GM06990 (cell line): Measurements from ENCODE around the gene C1QA.

Experiments used
- DNase-seq: peaks from one replicate; pipeline ENCODE4 v3.0.0-alpha.2; 2011; ENCODE audit not compliant: insufficient read length; ENCODE audit errors: extremely low read depth
- H3K27me3 ChIP-seq: replicated peaks from 2 replicates; pipeline ENCODE4 v1.6.0; 2011; ENCODE audit warnings: low read length; ENCODE audit not compliant: control insufficient read depth, insufficient read depth
- H3K36me3 ChIP-seq: 2 replicates; pipeline ENCODE4 v1.5.1; 2011; ENCODE audit warnings: low read length; ENCODE audit not compliant: control insufficient read depth, insufficient read depth
- H3K4me3 ChIP-seq: replicated peaks from 2 replicates; pipeline ENCODE4 v1.5.1; 2011; ENCODE audit warnings: low read depth, mild to moderate bottlenecking, control low read depth, low read length
- CTCF ChIP-seq: IDR thresholded peaks from 2 replicates; pipeline ENCODE4 v1.5.1; 2011; ENCODE audit warnings: low read length, control low read depth, mild to moderate bottlenecking, inconsistent platforms; ENCODE audit not compliant: insufficient read depth, poor library complexity, severe bottlenecking

Gene C1QA

GRCh38 chr1:22619798-22620197 lies 16.6 kb upstream of the C1QA start:
- Histone ChIP-seq H3K36me3 (no peaks in the 10 kb centered on the region), H3K4me3 (no peak overlapping the region), H3K27me3 (peaks cover 1% of the 10 kb centered on the region)
- TF ChIP-seq CTCF, result no peak
- no peak for DNase-seq

- DNase-seq, result no peak
- no peak for TF ChIP-seq CTCF
- H3K27me3 ChIP-seq, result peaks cover 1% of the 10 kb centered on the region
- H3K4me3 ChIP-seq, result no peak overlapping the region
- no peaks in the 10 kb centered on the region for H3K36me3 ChIP-seq
Measured at GRCh38 chr1:22621761-22622160, 14.7 kb upstream of the C1QA start.

GRCh38 chr1:22625262-22625925 lies 11.0 kb upstream of the C1QA start:
- Histone ChIP-seq H3K4me3 (no peak overlapping the region), H3K36me3 (no peaks in the 10 kb centered on the region), H3K27me3 (no peaks in the 10 kb centered on the region; the same call in 1 of the 2 replicates)
- TF ChIP-seq CTCF, result no peak
- DNase-seq, result no peak

- no peaks in the 10 kb centered on the region for H3K36me3 ChIP-seq
- no peaks in the 10 kb centered on the region; the same call in 1 of the 2 replicates for H3K27me3 ChIP-seq
- no peak overlapping the region for H3K4me3 ChIP-seq
- TF ChIP-seq CTCF, result no peak
- DNase-seq, result no peak
Measured at GRCh38 chr1:22626237-22627157, 9.9 kb upstream of the C1QA start.

GRCh38 chr1:22627331-22627730 lies 9.1 kb upstream of the C1QA start:
- Histone ChIP-seq H3K4me3 (no peak overlapping the region), H3K36me3 (no peaks in the 10 kb centered on the region), H3K27me3 (no peaks in the 10 kb centered on the region)
- DNase-seq, result no peak
- TF ChIP-seq CTCF, result no peak
